NOMO-1 treated with dmso at 0.1 percent for 144 hours (cell line): ENCODE results near the gene XYLT1.

Source experiments
- DNase-seq: peaks from one replicate; lab custom pipeline; 2025; ENCODE audit not compliant: unreplicated experiment; lab: John Stamatoyannopoulos, UW

XYLT1 gene

DNA sequence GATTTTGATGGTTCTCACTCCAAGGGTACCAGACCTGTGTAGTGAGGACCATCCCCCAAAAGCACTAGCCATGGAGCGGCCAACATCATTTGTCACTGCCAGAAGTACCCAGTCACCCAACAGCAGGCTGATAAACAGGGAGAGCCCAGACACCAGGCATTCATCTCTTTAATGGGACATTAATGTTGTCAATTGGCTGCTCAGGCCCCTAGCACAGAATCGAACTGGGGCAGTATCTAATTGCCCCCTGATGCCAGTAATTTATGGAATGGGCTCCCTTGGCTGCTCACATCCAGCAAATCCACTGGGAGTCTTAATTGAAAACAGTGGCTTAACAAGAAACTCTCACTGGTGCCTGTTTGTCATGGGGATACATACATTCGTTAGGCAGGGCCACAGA lies 344.6 kb downstream of the XYLT1 start:
- DNase-seq = no peak

DNA sequence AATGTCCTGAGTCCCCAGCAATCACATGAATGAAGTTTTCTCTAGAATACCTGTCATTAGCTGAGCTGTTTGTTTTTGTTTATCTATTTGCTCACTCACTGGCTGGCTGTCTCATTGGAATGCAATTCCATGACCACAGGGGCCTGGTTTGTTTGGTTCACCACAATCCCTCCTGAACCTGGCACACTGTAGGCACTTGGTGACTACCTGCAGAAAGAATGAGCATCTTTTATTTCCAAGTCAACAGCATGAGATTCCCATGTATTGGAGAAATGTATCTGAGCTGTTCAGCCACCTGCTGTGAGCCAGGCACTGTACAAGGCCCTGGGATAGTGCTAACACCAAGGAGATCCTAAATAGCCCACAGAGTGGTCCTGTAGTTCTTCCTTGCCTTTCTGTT lies 345.1 kb downstream of the XYLT1 start:
- no peak for DNase-seq

GRCh38 chr16:17117906-17118577 lies 352.7 kb downstream of the XYLT1 start:
- no peak for DNase-seq

- no peak for DNase-seq
Observed at GRCh38 chr16:17116595-17117322, 354.0 kb downstream of the XYLT1 start.

DNA sequence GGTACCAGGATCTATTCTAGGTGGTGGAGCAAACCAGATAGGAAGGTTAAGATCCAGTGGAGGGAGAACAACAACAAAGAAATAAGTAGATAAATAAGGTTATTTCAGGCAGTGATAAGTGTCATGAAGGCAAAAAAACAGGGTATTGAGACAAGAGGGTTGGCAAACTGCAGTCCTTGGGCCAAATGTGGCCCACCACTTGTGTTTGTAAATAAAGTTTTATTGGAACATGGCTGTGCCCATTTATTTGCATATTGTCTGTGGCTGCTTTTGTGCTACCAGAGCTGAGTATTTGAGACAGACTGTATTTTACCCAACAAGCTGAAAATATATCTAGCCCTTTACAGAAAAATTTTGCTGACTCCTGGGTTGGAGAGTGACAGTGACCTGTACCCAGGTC lies 361.3 kb downstream of the XYLT1 start:
- DNase-seq = no peak

- DNase-seq = no peak
Observed at GRCh38 chr16:17108596-17108995, 362.2 kb downstream of the XYLT1 start.

DNA sequence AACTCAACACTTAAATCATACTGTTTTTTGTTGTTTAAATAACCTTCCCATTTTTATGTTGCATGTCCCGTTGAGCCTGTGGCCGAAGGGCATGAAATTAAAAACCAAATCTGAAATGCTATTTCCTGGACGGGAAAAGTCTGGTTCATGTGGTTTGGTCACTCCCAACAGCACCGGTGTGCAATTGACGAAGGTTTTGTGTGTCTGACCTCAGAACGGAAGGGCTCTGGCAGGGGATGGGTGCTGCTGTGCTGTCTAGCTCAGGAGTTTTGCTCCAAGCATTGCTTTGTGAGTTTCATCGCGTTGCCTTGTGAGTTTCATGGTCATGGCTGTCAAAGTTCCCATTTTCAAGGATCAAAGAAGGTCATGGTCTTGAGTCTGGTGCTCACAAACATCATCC lies 363.3 kb downstream of the XYLT1 start:
- DNase-seq = no peak

DNA sequence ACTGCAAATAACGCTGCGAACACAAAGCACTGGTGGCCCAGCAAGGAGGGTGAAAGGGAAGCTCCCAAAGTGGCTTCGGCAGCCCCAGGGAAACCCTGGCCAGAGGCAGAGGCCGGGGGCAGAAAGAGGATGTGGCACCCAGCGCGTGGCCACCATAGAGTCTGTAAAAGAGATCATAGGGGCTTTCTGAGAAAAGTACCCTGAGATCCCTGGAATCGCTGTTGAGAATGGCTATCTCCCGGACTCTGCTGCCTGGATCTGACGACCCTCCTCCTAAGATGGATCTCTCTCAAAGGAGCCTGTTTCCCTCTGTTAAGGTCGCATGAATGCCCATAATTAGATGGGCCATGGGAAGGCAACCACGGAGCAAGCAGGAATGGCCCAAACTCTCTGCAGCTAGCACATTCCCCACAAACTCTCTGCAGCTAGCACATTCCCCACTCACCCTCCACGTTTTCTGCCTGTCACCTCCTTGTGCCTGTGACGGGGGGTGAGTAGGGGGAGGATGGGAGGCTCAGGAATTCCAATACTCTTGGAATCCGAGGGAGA lies 364.4 kb downstream of the XYLT1 start:
- no peak for DNase-seq

GRCh38 chr16:17105239-17105797 lies 365.4 kb downstream of the XYLT1 start:
- DNase-seq = no peak

GRCh38 chr16:17104654-17105053 lies 366.1 kb downstream of the XYLT1 start:
- DNase-seq = no peak

GRCh38 chr16:17103216-17103615 lies 367.5 kb downstream of the XYLT1 start:
- no peak for DNase-seq

GRCh38 chr16:17101646-17102045 lies 369.1 kb downstream of the XYLT1 start:
- no peak for DNase-seq

- DNase-seq = no peak
Observed at GRCh38 chr16:17098685-17099084, 372.1 kb downstream of the XYLT1 start.

- DNase-seq = no peak
Observed at GRCh38 chr16:17084130-17084529, 386.6 kb downstream of the XYLT1 start.

GRCh38 chr16:17083628-17084027 lies 387.1 kb downstream of the XYLT1 start:
- no peak for DNase-seq

- no peak for DNase-seq
Observed at GRCh38 chr16:17082095-17082882, 388.5 kb downstream of the XYLT1 start.

- DNase-seq = no peak
Observed at GRCh38 chr16:17080105-17080504, 390.7 kb downstream of the XYLT1 start.

DNA sequence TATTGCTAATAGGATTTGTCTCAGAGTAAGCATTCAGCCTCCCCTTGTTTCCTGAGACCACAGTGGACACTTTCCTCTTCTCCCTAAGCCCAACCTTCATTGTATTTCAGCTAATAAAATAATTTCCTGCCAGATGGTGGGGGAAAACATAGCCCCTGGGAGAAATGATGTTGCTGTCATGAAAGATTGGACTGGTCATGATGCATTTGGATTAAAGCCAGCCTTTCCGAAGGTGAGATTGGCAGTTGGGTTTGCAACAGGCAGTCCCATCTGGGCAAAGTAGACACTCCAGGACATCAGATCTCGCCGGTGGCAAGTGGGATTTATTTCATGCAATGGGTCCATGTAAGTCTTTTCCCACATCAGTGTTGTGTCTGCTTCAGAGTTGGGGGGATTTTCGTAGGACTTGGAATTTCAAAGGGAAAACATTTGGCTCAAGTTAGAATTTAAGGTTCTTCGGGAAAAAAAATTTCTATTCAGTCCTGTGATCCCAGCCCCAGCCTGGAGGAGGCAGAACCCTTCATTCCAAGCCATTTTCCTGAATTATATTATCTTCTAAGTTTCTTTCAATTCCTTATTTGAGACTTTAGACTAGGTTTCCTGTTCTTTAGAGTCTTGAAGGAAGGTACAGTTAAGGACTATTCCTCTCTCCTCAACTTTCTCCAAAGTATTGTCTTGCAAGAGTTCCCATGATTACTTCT lies 391.7 kb downstream of the XYLT1 start:
- no peak for DNase-seq

DNA sequence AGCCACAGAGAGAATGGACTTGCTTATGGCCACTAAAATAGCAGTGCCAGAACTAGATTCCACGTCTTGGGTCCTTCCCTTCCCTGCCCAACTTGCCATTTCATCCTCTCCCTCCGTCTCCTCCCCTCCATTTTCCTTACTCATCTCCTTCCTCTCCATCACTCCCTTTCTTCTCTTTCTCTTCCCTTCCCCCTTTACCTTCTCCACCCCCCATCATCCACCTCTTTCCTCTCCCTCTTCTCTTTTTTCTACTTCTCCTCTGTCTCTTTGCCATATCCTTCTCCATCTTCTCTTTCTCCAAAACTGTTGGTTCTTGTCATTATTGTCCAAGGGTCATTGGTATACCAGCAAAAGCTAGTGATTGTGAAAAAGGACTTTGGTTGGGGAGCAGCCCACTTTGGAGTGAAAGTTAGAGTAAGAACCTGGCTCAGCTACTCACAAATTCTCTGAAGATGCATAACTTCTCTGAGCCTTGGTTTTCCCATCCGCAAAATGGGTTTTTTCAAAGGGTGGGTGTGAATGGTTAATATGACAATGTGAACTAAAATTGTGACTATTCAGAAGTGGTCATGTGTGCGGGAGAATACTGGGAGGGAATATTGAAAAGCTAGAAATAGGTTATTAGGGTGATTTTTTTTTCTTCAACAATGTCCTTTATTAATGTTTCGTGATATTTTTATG lies 393.8 kb downstream of the XYLT1 start:
- no peak for DNase-seq

DNA sequence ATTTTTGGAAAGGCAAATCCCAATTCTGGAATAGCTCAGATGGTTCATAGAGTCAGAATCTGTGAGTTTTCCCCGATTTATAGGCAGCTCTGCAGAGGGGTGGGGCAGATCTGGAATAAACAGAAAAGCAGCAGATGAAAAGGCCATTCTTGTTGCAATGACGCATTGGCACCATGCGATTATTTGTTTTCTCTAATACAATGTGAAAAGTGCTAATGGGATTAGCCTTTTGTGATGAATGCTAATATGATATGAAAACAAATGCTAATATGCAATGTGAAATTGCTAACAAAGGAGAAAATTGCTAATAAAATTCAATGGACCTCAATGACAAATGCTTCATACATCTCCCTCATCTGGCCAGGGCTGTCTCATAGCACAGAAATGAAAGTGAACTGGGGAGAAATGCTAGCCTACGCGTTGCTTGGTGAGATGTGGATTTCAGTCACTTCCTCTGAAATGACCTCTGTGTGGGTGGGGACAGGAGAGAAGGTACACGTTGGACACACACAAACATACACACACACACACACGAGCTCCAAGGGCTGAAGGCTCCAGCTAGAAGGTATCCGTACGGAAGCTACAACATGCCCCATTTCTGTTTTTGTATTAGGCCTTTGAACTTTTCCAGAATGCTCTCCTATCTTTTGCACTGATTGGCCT lies 394.5 kb downstream of the XYLT1 start:
- DNase-seq = no peak
